Keratinocyte (primary cell): Measurements from ENCODE around the gene NIF3L1.

Experiments
- EZH2 ChIP-seq: IDR thresholded peaks from one replicate; pipeline ENCODE4 v1.6.1; 2012; ENCODE audit warnings: inconsistent platforms, mild to moderate bottlenecking, low read length, moderate library complexity
- TF ChIP-seq, protein P1 (sequence below), 3 experiments: IDR thresholded peaks in 1 of 3; conservative IDR thresholded peaks in 1 of 3; optimal IDR thresholded peaks in 1 of 3; 2 replicates in 2 of 3; 3 replicates in 1 of 3; pipeline versions ENCODE3 to v1.5.1; 2011; ENCODE audit warnings: low read length in 3 of 3, mild to moderate bottlenecking in 3 of 3, moderate library complexity in 2 of 3, control low read depth in 1 of 3, inconsistent platforms in 1 of 3; ENCODE audit not compliant: insufficient read depth in 2 of 3; ENCODE audit errors: extremely low read depth in 1 of 3

DNA sequence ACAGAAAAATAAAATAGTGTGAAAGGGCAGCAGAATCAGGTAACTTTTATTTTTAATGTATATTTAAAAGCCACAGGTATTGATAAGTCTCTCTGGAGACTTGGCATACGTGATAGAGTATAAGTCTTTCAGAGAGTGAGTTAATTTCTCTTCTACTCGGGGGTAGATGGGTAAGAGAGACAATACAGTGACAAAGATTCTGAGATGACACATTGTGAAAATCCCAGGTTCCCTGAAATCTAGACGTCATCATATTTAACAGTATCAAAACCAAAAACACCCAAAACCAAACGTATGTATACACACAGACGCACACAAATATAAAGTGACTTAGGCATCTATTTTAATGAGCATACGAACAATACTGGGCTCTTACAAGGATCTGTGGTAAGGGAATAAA, 33.3 kb downstream of the NIF3L1 start:
- TF ChIP-seq, protein P1, sequence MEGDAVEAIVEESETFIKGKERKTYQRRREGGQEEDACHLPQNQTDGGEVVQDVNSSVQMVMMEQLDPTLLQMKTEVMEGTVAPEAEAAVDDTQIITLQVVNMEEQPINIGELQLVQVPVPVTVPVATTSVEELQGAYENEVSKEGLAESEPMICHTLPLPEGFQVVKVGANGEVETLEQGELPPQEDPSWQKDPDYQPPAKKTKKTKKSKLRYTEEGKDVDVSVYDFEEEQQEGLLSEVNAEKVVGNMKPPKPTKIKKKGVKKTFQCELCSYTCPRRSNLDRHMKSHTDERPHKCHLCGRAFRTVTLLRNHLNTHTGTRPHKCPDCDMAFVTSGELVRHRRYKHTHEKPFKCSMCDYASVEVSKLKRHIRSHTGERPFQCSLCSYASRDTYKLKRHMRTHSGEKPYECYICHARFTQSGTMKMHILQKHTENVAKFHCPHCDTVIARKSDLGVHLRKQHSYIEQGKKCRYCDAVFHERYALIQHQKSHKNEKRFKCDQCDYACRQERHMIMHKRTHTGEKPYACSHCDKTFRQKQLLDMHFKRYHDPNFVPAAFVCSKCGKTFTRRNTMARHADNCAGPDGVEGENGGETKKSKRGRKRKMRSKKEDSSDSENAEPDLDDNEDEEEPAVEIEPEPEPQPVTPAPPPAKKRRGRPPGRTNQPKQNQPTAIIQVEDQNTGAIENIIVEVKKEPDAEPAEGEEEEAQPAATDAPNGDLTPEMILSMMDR (optimal IDR thresholded peaks at IDR 0.05 in 1 of 3, IDR thresholded peaks at IDR 0.05 in 1 of 3, conservative IDR thresholded peaks at IDR 0.05 in 1 of 3; ENCODE audit: extremely low read depth in 1 of 3, insufficient read depth in 2 of 3, low read length in 3 of 3) = no peak
- TF ChIP-seq EZH2 = no peak
